ENCODE measurements around the gene C1QTNF1.

DNA sequence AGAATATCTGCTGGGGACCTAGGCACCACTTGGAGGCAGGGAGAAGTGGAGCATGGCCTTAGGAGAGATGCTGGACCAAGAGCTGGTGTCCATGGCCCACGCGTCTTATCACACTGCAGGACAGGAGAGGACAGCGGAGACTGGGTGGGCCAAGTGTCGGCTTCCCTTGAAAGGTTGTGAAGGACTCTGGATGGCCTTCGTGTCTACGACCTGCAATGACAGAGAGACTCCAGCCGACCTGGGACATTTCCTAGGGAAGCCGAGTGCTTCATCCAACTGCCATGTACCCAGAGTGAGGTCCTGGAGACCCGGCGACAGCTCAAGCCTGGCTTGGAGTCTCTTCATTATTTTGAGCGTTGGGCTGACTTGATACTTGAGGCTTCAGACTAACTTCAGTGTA lies 20.5 kb downstream of the C1QTNF1 start:
- TF ChIP-seq, protein P1, sequence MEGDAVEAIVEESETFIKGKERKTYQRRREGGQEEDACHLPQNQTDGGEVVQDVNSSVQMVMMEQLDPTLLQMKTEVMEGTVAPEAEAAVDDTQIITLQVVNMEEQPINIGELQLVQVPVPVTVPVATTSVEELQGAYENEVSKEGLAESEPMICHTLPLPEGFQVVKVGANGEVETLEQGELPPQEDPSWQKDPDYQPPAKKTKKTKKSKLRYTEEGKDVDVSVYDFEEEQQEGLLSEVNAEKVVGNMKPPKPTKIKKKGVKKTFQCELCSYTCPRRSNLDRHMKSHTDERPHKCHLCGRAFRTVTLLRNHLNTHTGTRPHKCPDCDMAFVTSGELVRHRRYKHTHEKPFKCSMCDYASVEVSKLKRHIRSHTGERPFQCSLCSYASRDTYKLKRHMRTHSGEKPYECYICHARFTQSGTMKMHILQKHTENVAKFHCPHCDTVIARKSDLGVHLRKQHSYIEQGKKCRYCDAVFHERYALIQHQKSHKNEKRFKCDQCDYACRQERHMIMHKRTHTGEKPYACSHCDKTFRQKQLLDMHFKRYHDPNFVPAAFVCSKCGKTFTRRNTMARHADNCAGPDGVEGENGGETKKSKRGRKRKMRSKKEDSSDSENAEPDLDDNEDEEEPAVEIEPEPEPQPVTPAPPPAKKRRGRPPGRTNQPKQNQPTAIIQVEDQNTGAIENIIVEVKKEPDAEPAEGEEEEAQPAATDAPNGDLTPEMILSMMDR (IDR thresholded peaks at IDR 0.05), result no peak
- TF ChIP-seq EZH2 (IDR thresholded peaks at IDR 0.05; ENCODE audit: borderline replicate concordance, insufficient read depth, low read depth, low read length, poor library complexity, severe bottlenecking), result no peak

Measured in B cell (primary cell).